SK-N-SH (cell line): Measurements from ENCODE around the gene AGPAT3. TPM values are rescaled to one million over a fixed set of nuclear protein-coding genes. Genes with fewer than 3 reads are reported as not detected.

Experiments
- CTCF ChIA-PET: fragments of 300-600, 350-600 bp; formaldehyde crosslinking; extraction: SDS; loops from one replicate; lab custom pipeline; 2021; lab: Yijun Ruan, JAX
- POLR2A ChIA-PET: fragments of 350-600 bp; sonication (Branson Sonifier 250); formaldehyde crosslinking; extraction: SDS; loops from one replicate; lab custom pipeline; 2020; ENCODE audit warnings: antibody characterized with exemption, inconsistent platforms; lab: Yijun Ruan, JAX
- DNase-seq: peaks from one replicate; pipeline ENCODE4 v3.0.0; 2012
- H2AFZ ChIP-seq: fragments of 200-600 bp; sonication (generic); 2 replicates; pipeline ENCODE4 v1.8.1; 2016; ENCODE audit warnings: antibody characterized with exemption, mild to moderate bottlenecking, low read depth
- H3F3A ChIP-seq: fragments of 200-600 bp; sonication (generic); replicated peaks from 2 replicates; pipeline ENCODE3; 2016; ENCODE audit warnings: antibody characterized with exemption, mild to moderate bottlenecking; ENCODE audit not compliant: insufficient read depth
- H3K27ac ChIP-seq, 2 experiments: fragments of 200-500 bp in 1 of 2; fragments of 200-600 bp in 1 of 2; sonication (Bioruptor generic) in 1 of 2; sonication (generic), shearing (Covaris generic) in 1 of 2; 2 replicates each; pipeline versions ENCODE4 v1.5.1 to v1.6.1; 2014 to 2016; ENCODE audit warnings: low read depth in 2 of 2, inconsistent platforms in 1 of 2, low read length in 1 of 2, mild to moderate bottlenecking in 1 of 2, mixed read lengths in 1 of 2
- H3K27me3 ChIP-seq: fragments of 200-600 bp; sonication (generic), shearing (Covaris generic); 2 replicates; pipeline ENCODE4 v1.6.1; 2016; ENCODE audit warnings: mixed run types; ENCODE audit not compliant: insufficient read depth
- H3K36me3 ChIP-seq, 2 experiments: fragments of 200-500 bp in 1 of 2; fragments of 200-600 bp in 1 of 2; sonication (Bioruptor generic) in 1 of 2; sonication (generic) in 1 of 2; replicated peaks in 1 of 2; 2 replicates each; pipeline versions ENCODE3 to v1.5.1; 2014 to 2016; ENCODE audit warnings: low read length in 1 of 2, mild to moderate bottlenecking in 1 of 2; ENCODE audit not compliant: insufficient read depth in 2 of 2, control insufficient read depth in 1 of 2
- H3K4me1 ChIP-seq, 2 experiments: fragments of 200-500 bp in 1 of 2; fragments of 200-600 bp in 1 of 2; sonication (Bioruptor generic) in 1 of 2; sonication (generic), shearing (Covaris generic) in 1 of 2; 2 replicates each; pipeline versions ENCODE4 v1.5.1 to v1.6.1; 2014 to 2016; ENCODE audit warnings: low read depth in 1 of 2, low read length in 1 of 2, mixed run types in 1 of 2; ENCODE audit not compliant: insufficient read depth in 2 of 2, control insufficient read depth in 1 of 2
- H3K4me2 ChIP-seq: fragments of 200-600 bp; sonication (generic), shearing (Covaris generic); 2 replicates; pipeline ENCODE4 v1.6.1; 2017; ENCODE audit warnings: mixed run types
- H3K4me3 ChIP-seq, 2 experiments: fragments of 200-500 bp in 1 of 2; fragments of 200-600 bp in 1 of 2; sonication (Bioruptor generic) in 1 of 2; sonication (generic), shearing (Covaris generic) in 1 of 2; 2 replicates each; pipeline versions ENCODE4 v1.5.1 to v1.8.1; 2014 to 2016; ENCODE audit warnings: low read depth in 2 of 2, inconsistent platforms in 1 of 2, low read length in 1 of 2, mild to moderate bottlenecking in 1 of 2, mixed read lengths in 1 of 2, moderate library complexity in 1 of 2
- H3K79me2 ChIP-seq: fragments of 200-600 bp; sonication (generic); 2 replicates; pipeline ENCODE4 v1.8.1; 2017; ENCODE audit warnings: mild to moderate bottlenecking; ENCODE audit not compliant: insufficient read depth
- H3K9ac ChIP-seq: fragments of 200-600 bp; sonication (generic); 2 replicates; pipeline ENCODE4 v1.6.1; 2017; ENCODE audit warnings: mixed run types
- H3K9me2 ChIP-seq: fragments of 200-600 bp; sonication (generic); 2 replicates; pipeline ENCODE4 v1.6.1; 2017; ENCODE audit warnings: mixed run types
- H3K9me3 ChIP-seq: fragments of 200-600 bp; sonication (generic); 2 replicates; pipeline ENCODE4 v1.6.1; 2017; ENCODE audit warnings: mixed run types, mild to moderate bottlenecking, moderate library complexity
- H4K20me1 ChIP-seq: fragments of 200-600 bp; sonication (generic); 2 replicates; pipeline ENCODE4 v1.6.1; 2017; ENCODE audit warnings: mild to moderate bottlenecking, mixed run types; ENCODE audit not compliant: insufficient read depth
- FOSL2 ChIP-seq: IDR thresholded peaks from 2 replicates; pipeline ENCODE4 v1.4.0; 2012; ENCODE audit warnings: low read depth, mild to moderate bottlenecking, moderate library complexity, borderline replicate concordance
- FOXJ3 ChIP-seq: sonication (generic); formaldehyde crosslinking; IDR thresholded peaks from 2 replicates; pipeline ENCODE4 v1.5.1; 2020; ENCODE audit warnings: mild to moderate bottlenecking, missing genetic modification reagents
- FOXM1 ChIP-seq: IDR thresholded peaks from 2 replicates; pipeline ENCODE4 v1.4.0; 2012; ENCODE audit warnings: low read depth, mild to moderate bottlenecking
- GABPA ChIP-seq: IDR thresholded peaks from 2 replicates; pipeline ENCODE4 v1.4.0; 2012; ENCODE audit warnings: low read depth, mild to moderate bottlenecking
- GATA2 ChIP-seq: sonication (generic); formaldehyde crosslinking; IDR thresholded peaks from 2 replicates; pipeline ENCODE4 v1.5.0; 2020; ENCODE audit warnings: mild to moderate bottlenecking, missing genetic modification reagents
- IRF3 ChIP-seq: fragments of 150-350 bp; IDR thresholded peaks from 2 replicates; pipeline ENCODE4 v1.6.1; 2016; ENCODE audit warnings: mild to moderate bottlenecking, low read depth, low read length
- JUND ChIP-seq: IDR thresholded peaks from 2 replicates; pipeline ENCODE4 v1.4.0; 2012
- MAX ChIP-seq: IDR thresholded peaks from 2 replicates; pipeline ENCODE4 v1.4.0; 2012; ENCODE audit warnings: low read depth
- MEF2A ChIP-seq: IDR thresholded peaks from 2 replicates; pipeline ENCODE4 v1.4.0; 2012; ENCODE audit warnings: low read depth, borderline replicate concordance
- MXI1 ChIP-seq: IDR thresholded peaks from 2 replicates; pipeline ENCODE4 v1.6.1; 2012; ENCODE audit warnings: mild to moderate bottlenecking, low read depth, low read length, improper control_type of control experiment
- PBX3 ChIP-seq: IDR thresholded peaks from 2 replicates; pipeline ENCODE4; 2012
- POLR2AphosphoS5 ChIP-seq: IDR thresholded peaks from 2 replicates; pipeline ENCODE4 v1.6.1; 2012; ENCODE audit warnings: low read depth, low read length
- RAD21 ChIP-seq: IDR thresholded peaks from 2 replicates; pipeline ENCODE4 v1.6.1; 2012; ENCODE audit warnings: mild to moderate bottlenecking, low read length
- RCOR1 ChIP-seq: fragments of 150-350 bp; IDR thresholded peaks from 2 replicates; pipeline ENCODE4 v1.6.1; 2017; ENCODE audit warnings: antibody characterized with exemption, low read length
- REST ChIP-seq: IDR thresholded peaks from 2 replicates; pipeline ENCODE4 v1.6.1; 2012; ENCODE audit warnings: mild to moderate bottlenecking, low read depth, low read length, moderate library complexity
- RFX5 ChIP-seq: IDR thresholded peaks from 2 replicates; pipeline ENCODE4 v1.6.1; 2012; ENCODE audit warnings: mild to moderate bottlenecking, improper control_type of control experiment, low read length
- RXRA ChIP-seq: IDR thresholded peaks from 2 replicates; pipeline ENCODE4 v1.4.0; 2012; ENCODE audit warnings: low read depth, mild to moderate bottlenecking, borderline replicate concordance
- SIN3A ChIP-seq: IDR thresholded peaks from 2 replicates; pipeline ENCODE4 v1.6.1; 2012; ENCODE audit warnings: low read depth, mild to moderate bottlenecking, low read length, moderate library complexity, borderline replicate concordance
- SMC3 ChIP-seq: IDR thresholded peaks from 2 replicates; pipeline ENCODE4 v1.6.1; 2012; ENCODE audit warnings: low read depth, low read length, improper control_type of control experiment
- YY1 ChIP-seq: IDR thresholded peaks from 2 replicates; pipeline ENCODE4 v1.4.0; 2012; ENCODE audit warnings: low read depth, mild to moderate bottlenecking
- ZBTB33 ChIP-seq: IDR thresholded peaks from 2 replicates; pipeline ENCODE4 v1.4.0; 2012; ENCODE audit warnings: low read depth, borderline replicate concordance
- WGBS: methylation state at CpG from one replicate; pipeline ENCODE4 v1.1.6; 2017; ENCODE audit warnings: low lambda C conversion rate; 5-methylcytosine and 5-hydroxymethylcytosine counted together
- polyA plus RNA-seq, 3 experiments: library from polyadenylated mRNA; depleted of rRNA; stranded (reverse); fragments of >200 nt; gene quantifications; 2 replicates each; pipeline ENCODE4 v1.2.3, GENCODE V29; 2012

The AGPAT3 gene
- polyA plus RNA-seq, 1 of the 3 experiments (the other 2 are of a cell fraction): 35.3 TPM

GRCh38 chr21:44020551-44020950, 155.5 kb downstream of the AGPAT3 start:
- Histone ChIP-seq H4K20me1 (peaks cover 95% of the 10 kb centered on the region), H3F3A (no peaks in the 10 kb centered on the region), H3K27ac (no peak overlapping the region), H3K9ac (no peak overlapping the region), H3K27me3 (no peaks in the 10 kb centered on the region), H3K79me2 (peaks cover 100% of the 10 kb centered on the region), H3K36me3 (no peaks in the 10 kb centered on the region), H3K9me2 (no peaks in the 10 kb centered on the region), H3K4me1 (peaks cover 9 to 12% of the 10 kb centered on the region in 2 experiments; a peak in 2 of 4 replicates), H3K9me3 (no peaks in the 10 kb centered on the region), H3K4me2 (no peak overlapping the region), H2AFZ (no peak overlapping the region), H3K4me3 (no peak overlapping the region)
- 81% methylated on average over 4 of the region's 4 CpGs for WGBS
- POLR2A ChIA-PET: interaction anchor here (0.9 kb wide), 1 partner anchor 10 kb away, joined by 3 read pairs; no protein-coding TSS in a partner anchor
- DNase-seq: no peak
- TF ChIP-seq RAD21: no peak
- no peak for TF ChIP-seq FOXM1
- TF ChIP-seq FOSL2: no peak
- no peak for TF ChIP-seq RFX5
- no peak for TF ChIP-seq MEF2A
- no peak for TF ChIP-seq SIN3A
- no peak for TF ChIP-seq GATA2
- no peak for TF ChIP-seq ZBTB33
- TF ChIP-seq JUND: no peak
- no peak for TF ChIP-seq POLR2AphosphoS5
- no peak for TF ChIP-seq MXI1
- no peak for TF ChIP-seq RXRA
- no peak for TF ChIP-seq YY1
- TF ChIP-seq FOXJ3 (CRISPR knock-in tag): no peak
- TF ChIP-seq MAX: no peak
- CTCF ChIA-PET: no interaction called here

GRCh38 chr21:44021064-44021463, 156.0 kb downstream of the AGPAT3 start:
- peaks cover 9 to 18% of the 10 kb centered on the region in 2 experiments; a peak in 2 of 4 replicates for H3K4me1 ChIP-seq
- H3K79me2 ChIP-seq: peaks cover 100% of the 10 kb centered on the region
- CTCF ChIA-PET: no interaction called here
- POLR2A ChIA-PET: interaction anchor here (0.9 kb wide), 1 partner anchor 10 kb away, joined by 3 read pairs; no protein-coding TSS in a partner anchor
- WGBS: 93% methylated on average over 1 of the region's 1 CpG
- H3K4me2 ChIP-seq: no peak overlapping the region
- no peak overlapping the region for H3K4me3 ChIP-seq
- no peak overlapping the region for H2AFZ ChIP-seq
- DNase-seq: no peak
- H3K9me3 ChIP-seq: no peaks in the 10 kb centered on the region
- no peaks in the 10 kb centered on the region for H3K36me3 ChIP-seq
- H3K27me3 ChIP-seq: no peaks in the 10 kb centered on the region
- H3K9me2 ChIP-seq: no peaks in the 10 kb centered on the region
- no peaks in the 10 kb centered on the region for H3F3A ChIP-seq
- H3K27ac ChIP-seq: no peak overlapping the region
- H4K20me1 ChIP-seq: peaks cover 95% of the 10 kb centered on the region
- H3K9ac ChIP-seq: no peak overlapping the region
- TF ChIP-seq MXI1: no peak
- TF ChIP-seq POLR2AphosphoS5: no peak
- TF ChIP-seq GABPA: no peak
- TF ChIP-seq RXRA: no peak
- no peak for TF ChIP-seq IRF3
- no peak for TF ChIP-seq SMC3
- TF ChIP-seq RAD21: no peak
- TF ChIP-seq FOXM1: no peak
- TF ChIP-seq YY1: no peak
- TF ChIP-seq GATA2: no peak
- TF ChIP-seq MEF2A: no peak
- TF ChIP-seq REST: no peak
- no peak for TF ChIP-seq PBX3
- no peak for TF ChIP-seq RCOR1
